GM13977 (cell line): ENCODE results near the gene ADH5.
"Not testable (repeated sequence)": the region's sequence is repeated elsewhere in the genome, so short reads cannot be mapped to it uniquely, and the experiment has no call there.

Source experiments
- DNase-seq: peaks from one replicate; pipeline ENCODE4 v3.0.0; 2012; ENCODE audit warnings: low spot score
- in situ Hi-C: fragments of 300-500 bp; cut with MboI; formaldehyde crosslinking; loops from one replicate; pipeline ENCODE4 v1.12.0; 2022; ENCODE audit warnings: low sequenced_read_pairs, low pct_unique_long_range_greater_than_20kb, mixed read lengths, inconsistent platforms; ENCODE audit not compliant: unreplicated experiment
- TF ChIP-seq, protein P1 (sequence below): IDR thresholded peaks from 2 replicates; pipeline ENCODE4 v1.5.1; 2012; ENCODE audit warnings: mild to moderate bottlenecking, control low read depth; ENCODE audit not compliant: insufficient read depth; ENCODE audit errors: extremely low read depth, missing control alignments

The ADH5 gene

DNA sequence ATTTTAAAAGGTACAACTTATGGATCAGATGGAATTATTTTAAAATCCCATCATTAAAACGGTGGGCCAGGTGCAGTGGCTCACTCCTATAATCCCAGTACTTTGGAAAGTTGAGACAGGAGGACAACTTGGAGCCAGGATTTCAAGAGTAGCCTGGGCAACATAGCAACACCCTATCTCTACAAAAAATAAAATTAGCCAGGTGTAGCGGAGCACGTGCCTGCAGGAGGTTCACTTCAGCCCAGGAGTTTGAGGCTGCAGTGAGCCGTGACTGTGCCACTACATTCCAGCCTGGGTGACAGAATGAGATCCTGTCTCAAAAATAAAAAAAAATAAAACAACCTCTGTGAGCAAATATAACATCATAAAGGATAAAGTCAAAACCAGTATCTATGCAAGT lies 11.4 kb downstream of the ADH5 start:
- in situ Hi-C loops, result loop anchor here (25.0 kb wide), 1 partner anchor 615 kb away; no protein-coding TSS in a partner anchor
- TF ChIP-seq, protein P1, sequence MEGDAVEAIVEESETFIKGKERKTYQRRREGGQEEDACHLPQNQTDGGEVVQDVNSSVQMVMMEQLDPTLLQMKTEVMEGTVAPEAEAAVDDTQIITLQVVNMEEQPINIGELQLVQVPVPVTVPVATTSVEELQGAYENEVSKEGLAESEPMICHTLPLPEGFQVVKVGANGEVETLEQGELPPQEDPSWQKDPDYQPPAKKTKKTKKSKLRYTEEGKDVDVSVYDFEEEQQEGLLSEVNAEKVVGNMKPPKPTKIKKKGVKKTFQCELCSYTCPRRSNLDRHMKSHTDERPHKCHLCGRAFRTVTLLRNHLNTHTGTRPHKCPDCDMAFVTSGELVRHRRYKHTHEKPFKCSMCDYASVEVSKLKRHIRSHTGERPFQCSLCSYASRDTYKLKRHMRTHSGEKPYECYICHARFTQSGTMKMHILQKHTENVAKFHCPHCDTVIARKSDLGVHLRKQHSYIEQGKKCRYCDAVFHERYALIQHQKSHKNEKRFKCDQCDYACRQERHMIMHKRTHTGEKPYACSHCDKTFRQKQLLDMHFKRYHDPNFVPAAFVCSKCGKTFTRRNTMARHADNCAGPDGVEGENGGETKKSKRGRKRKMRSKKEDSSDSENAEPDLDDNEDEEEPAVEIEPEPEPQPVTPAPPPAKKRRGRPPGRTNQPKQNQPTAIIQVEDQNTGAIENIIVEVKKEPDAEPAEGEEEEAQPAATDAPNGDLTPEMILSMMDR, result no peak
- DNase-seq, result no peak

DNA sequence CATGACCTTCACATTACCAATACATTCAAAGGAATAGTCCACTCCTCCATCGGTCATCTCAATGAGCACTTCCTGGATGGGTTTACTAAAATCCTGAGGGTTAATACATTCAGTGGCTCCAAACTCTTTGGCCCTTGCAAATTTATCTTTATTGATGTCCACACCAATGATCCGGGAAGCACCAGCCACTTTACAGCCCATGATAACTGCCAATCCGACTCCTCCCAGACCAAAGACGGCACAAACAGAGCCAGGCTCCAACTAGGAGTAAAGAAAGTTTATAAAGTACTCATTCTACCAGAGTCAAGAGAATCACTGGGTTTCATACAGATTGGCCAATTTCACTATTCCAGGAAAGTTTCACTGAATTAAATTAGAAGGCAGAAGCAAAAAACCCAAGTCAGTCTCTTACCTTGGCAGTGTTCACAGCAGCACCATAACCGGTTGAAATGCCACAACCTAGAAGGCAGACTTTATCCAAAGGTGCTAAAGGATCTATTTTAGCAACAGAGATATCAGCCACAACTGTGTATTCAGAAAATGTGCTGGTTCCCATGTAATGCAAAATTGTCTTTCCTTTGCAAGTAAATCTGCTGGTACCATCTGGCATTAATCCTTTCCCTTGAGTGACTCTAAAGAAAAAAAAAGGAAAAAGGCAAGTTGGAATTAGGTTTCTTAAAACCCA lies 12.2 kb downstream of the ADH5 start:
- in situ Hi-C loops, result loop anchor here (25.0 kb wide), 1 partner anchor 614 kb away; no protein-coding TSS in a partner anchor

DNA sequence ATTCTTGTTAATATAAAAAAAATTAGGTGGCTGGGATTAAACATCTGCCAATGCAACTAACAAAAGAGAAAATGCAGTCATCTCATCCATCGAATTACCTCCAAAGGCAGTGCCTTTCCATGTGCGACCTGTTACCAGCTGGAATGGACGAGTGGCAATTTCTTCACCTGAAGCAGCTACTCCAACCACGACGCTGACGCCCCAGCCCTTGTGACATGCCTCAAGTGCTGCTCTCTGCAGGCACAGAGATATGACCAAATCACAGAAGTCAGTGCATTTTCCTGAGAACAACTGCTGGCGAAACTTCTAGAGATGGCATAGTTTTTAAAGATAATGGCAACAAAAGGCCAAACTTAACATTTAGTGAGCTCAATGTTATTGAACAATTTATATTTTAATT lies 13.8 kb downstream of the ADH5 start:
- no peak for DNase-seq
- TF ChIP-seq, protein P1, result no peak
- in situ Hi-C loops, result loop anchor here (25.0 kb wide), 1 partner anchor 613 kb away; no protein-coding TSS in a partner anchor

More for the DNA sequence above, 12.2 kb downstream of the ADH5 start:
- DNase-seq, result no peak
- TF ChIP-seq, protein P1, result no peak

DNA sequence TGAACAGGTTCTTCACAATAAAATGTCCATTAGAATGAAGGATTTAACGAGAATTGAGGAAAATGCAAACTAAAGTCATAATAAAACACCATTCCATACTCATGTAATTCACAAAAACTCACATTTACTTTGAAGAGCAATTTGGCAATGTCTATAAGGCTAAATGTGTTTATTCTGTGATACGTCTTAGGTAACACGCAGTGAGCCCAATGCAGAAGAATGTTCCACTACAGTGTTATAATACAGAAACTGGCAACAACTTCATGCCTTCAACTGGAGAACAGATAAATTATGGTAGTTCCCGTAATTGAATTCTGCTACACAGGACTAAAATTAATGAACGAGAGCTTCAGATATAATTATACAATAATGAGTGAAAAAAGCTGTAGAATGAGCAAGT lies 17.4 kb downstream of the ADH5 start:
- TF ChIP-seq, protein P1, result no peak
- DNase-seq, result no peak
- in situ Hi-C loops, result no loop called here

DNA sequence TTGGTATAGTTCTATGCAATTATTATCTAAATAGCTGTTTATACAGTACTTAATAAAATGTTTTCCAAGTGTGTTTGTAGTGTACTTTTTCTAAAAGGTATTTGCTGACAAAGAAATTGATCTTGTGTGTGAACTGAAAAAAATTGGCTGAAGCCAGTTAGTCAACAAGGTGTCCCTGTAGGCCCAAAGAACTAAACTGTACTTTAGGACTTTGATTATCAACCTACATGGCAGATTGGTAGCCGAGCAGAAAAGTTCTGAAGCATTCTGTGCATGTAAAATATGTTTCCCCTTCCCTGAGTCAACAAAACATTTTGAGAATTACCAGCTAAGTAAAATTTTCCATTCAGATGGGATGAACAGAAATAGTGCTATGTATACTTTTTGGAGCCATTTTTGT lies 21.0 kb downstream of the ADH5 start:
- no peak for DNase-seq
- TF ChIP-seq, protein P1, result no peak
- in situ Hi-C loops, result no loop called here

DNA sequence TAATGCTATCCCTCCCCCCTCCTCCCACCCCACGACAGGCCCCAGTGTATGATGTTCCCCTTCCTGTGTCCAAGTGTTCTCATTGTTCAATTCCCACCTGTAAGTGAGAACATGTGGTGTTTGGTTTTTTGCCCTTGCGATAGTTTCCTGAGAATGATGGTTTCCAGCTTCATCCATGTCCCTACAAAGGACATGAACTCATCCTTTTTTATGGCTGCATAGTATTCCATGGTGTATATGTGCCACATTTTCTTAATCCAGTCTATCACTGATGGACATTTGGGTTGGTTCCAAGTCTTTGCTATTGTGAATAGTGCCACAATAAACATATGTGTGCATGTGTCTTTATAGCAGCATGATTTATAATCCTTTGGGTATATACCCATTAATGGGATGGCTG lies 23.1 kb downstream of the ADH5 start:
- DNase-seq, in situ Hi-C loops: not testable (repeated sequence)

DNA sequence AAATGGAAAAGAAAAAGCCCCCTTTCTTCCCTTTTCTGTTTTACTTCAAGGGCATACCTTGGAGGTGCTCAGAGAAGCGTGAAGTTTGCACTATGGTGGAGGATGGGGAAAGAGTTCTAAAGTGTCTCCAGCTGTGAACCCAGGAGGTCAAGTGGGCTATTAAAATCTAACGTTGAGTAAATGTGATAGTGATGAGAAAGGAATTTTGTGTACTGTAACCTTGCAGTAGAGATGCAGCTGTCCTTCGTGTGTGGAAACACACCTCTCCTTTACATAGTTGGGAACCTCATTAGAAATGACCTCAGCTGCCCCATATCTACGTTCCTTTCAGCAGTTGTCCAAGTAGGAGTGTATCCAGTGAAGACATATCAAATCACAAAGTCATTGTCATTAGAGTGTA lies 26.5 kb downstream of the ADH5 start:
- in situ Hi-C loops, result no loop called here
- DNase-seq, result no peak
- TF ChIP-seq, protein P1, result no peak
